Measurements from ENCODE around the gene ARID1B.

- TF ChIP-seq PRDM10 (IDR thresholded peaks at IDR 0.05; ENCODE audit: partially characterized antibody) = peak; percentile 91
- no peak for TF ChIP-seq CTCF (IDR thresholded peaks at IDR 0.05 in 2 of 3, conservative IDR thresholded peaks at IDR 0.05 in 1 of 3; ENCODE audit: insufficient read depth in 2 of 3, low read depth in 1 of 3, low read length in 3 of 3)
- TF ChIP-seq CBX1 (IDR thresholded peaks at IDR 0.05; ENCODE audit: low read depth) = no peak
- TF ChIP-seq ATF2 (CRISPR knock-in tag; IDR thresholded peaks at IDR 0.05) = no peak
- TF ChIP-seq HDAC2 (IDR thresholded peaks at IDR 0.05) = no peak
- no peak for TF ChIP-seq POLR2AphosphoS5 (IDR thresholded peaks at IDR 0.05; ENCODE audit: control insufficient read depth, insufficient read depth, low read depth, low read length)
- no peak for TF ChIP-seq POLR2A (conservative IDR thresholded peaks at IDR 0.05)
These were observed 449.6 kb downstream of the ARID1B start for GRCh38 chr6:157226761-157227160.
